Stomach (tissue), 4 donors: Measurements from ENCODE around the gene SP3.

Experiments used
- CTCF ChIP-seq, 7 experiments: fragments of 450-650 bp in 4 of 7; fragments of 200-600 bp in 3 of 7; sonication (generic) in 3 of 7; IDR thresholded peaks; one replicate each; pipeline ENCODE4 v1.5.1; 2016 to 2019; ENCODE audit warnings: antibody characterized with exemption in 7 of 7, control low read depth in 2 of 7, mild to moderate bottlenecking in 1 of 7
- EP300 ChIP-seq: sonication (generic); formaldehyde crosslinking; IDR thresholded peaks from one replicate; pipeline ENCODE4 v1.6.1; 2017; ENCODE audit warnings: antibody characterized with exemption

GRCh38 chr2:173868406-173868805 lies 96.8 kb downstream of the SP3 start:
- no peak for TF ChIP-seq EP300
- TF ChIP-seq CTCF (IDR thresholded peaks at IDR 0.05): no peak
